GM23248 (cell line): ENCODE measurements around the gene GABBR2. TPM values are rescaled to one million over a fixed set of nuclear protein-coding genes. Genes with fewer than 3 reads are reported as not detected.

ENCODE experiments used
- DNase-seq: peaks from one replicate; pipeline ENCODE4 v3.0.0-alpha.2; 2015
- H2AFZ ChIP-seq: fragments of 200-600 bp; sonication (generic); 2 replicates; pipeline ENCODE4 v1.6.1; 2016; ENCODE audit warnings: antibody characterized with exemption
- H3F3A ChIP-seq: fragments of 200-600 bp; sonication (generic); 2 replicates; pipeline ENCODE4 v1.6.1; 2016; ENCODE audit warnings: mild to moderate bottlenecking, antibody characterized with exemption, mixed run types; ENCODE audit not compliant: insufficient read depth
- H3K27ac ChIP-seq: fragments of 200-600 bp; sonication (generic); 2 replicates; pipeline ENCODE4 v1.5.1; 2016; ENCODE audit warnings: mild to moderate bottlenecking
- H3K27me3 ChIP-seq: fragments of 200-600 bp; sonication (generic); replicated peaks from 2 replicates; pipeline ENCODE4 v1.6.1; 2016; ENCODE audit warnings: mild to moderate bottlenecking; ENCODE audit not compliant: insufficient read depth
- H3K36me3 ChIP-seq: fragments of 200-600 bp; sonication (generic); 2 replicates; pipeline ENCODE4 v1.6.1; 2016; ENCODE audit warnings: low read depth, mild to moderate bottlenecking
- H3K4me1 ChIP-seq: fragments of 200-600 bp; sonication (generic); 2 replicates; pipeline ENCODE4 v1.6.1; 2016; ENCODE audit warnings: mild to moderate bottlenecking; ENCODE audit not compliant: insufficient read depth
- H3K4me2 ChIP-seq: fragments of 200-600 bp; sonication (generic); one replicate; pipeline ENCODE4 v1.6.1; 2016; ENCODE audit warnings: mild to moderate bottlenecking; ENCODE audit not compliant: unreplicated experiment
- H3K4me3 ChIP-seq: fragments of 200-600 bp; sonication (generic); 2 replicates; pipeline ENCODE4 v1.5.1; 2016; ENCODE audit warnings: mild to moderate bottlenecking
- H3K79me2 ChIP-seq: fragments of 200-600 bp; sonication (generic); 2 replicates; pipeline ENCODE4 v1.6.1; 2016; ENCODE audit warnings: mild to moderate bottlenecking; ENCODE audit not compliant: insufficient read depth
- H3K9ac ChIP-seq: fragments of 200-600 bp; sonication (generic); 2 replicates; pipeline ENCODE4 v1.6.1; 2016; ENCODE audit warnings: mild to moderate bottlenecking
- H3K9me2 ChIP-seq: fragments of 200-600 bp; sonication (generic); 2 replicates; pipeline ENCODE4 v1.6.1; 2016; ENCODE audit warnings: mixed run types, mild to moderate bottlenecking, moderate library complexity; ENCODE audit not compliant: insufficient read depth
- H3K9me3 ChIP-seq: fragments of 200-600 bp; sonication (generic); one replicate; pipeline ENCODE4 v1.6.1; 2017; ENCODE audit warnings: low read depth
- H4K20me1 ChIP-seq: fragments of 200-600 bp; sonication (generic); 2 replicates; pipeline ENCODE4 v1.6.0; 2016; ENCODE audit not compliant: insufficient read depth
- EZH2 ChIP-seq: fragments of 200-600 bp; sonication (generic); IDR thresholded peaks from 2 replicates; pipeline ENCODE4 v1.6.1; 2018; ENCODE audit warnings: antibody characterized with exemption, mild to moderate bottlenecking; ENCODE audit not compliant: insufficient read depth, poor library complexity, severe bottlenecking
- EZH2phosphoT487 ChIP-seq: fragments of 200-600 bp; sonication (generic); IDR thresholded peaks from 2 replicates; pipeline ENCODE4 v1.6.1; 2018; ENCODE audit warnings: antibody characterized with exemption, moderate library complexity, mild to moderate bottlenecking, low read depth; ENCODE audit not compliant: insufficient read depth
- WGBS, 2 experiments: methylation state at CpG; one replicate each; pipeline ENCODE4 v1.1.6; 2015 to 2017; ENCODE audit warnings: low lambda C conversion rate in 2 of 2, low coverage in 1 of 2; ENCODE audit errors: missing lambda C conversion rate in 2 of 2; 5-methylcytosine and 5-hydroxymethylcytosine counted together
- in situ Hi-C: fragments of 300-500 bp; cut with MboI; formaldehyde crosslinking; loops from 2 replicates; pipeline ENCODE4 v1.15.0; 2020
- polyA plus RNA-seq: library from polyadenylated mRNA; unstranded; fragments of >200 nt; fragmentation: Nextera tagmentation; extraction: Ambion mirVana; gene quantifications from 2 replicates; pipeline ENCODE4 v1.2.1, GENCODE V29; 2016
- total RNA-seq: library from RNA; depleted of rRNA; stranded (reverse); fragments of >200 nt; shearing (Covaris generic); gene quantifications from 2 replicates; pipeline ENCODE4 v1.2.3, GENCODE V29; 2014

The GABBR2 gene
- total and polyA plus RNA-seq, 2 experiments from 2014 or later, result 7.5 to 13.4 TPM

- H4K20me1 ChIP-seq, result no peaks in the 10 kb centered on the region
- no peak for TF ChIP-seq EZH2
- TF ChIP-seq EZH2phosphoT487, result no peak
- H3K27me3 ChIP-seq, result no peaks in the 10 kb centered on the region
- H3K9me2 ChIP-seq, result no peaks in the 10 kb centered on the region; the same call in 1 of the 2 replicates
- no peak overlapping the region for H3K4me2 ChIP-seq
- no peaks in the 10 kb centered on the region for H3K9me3 ChIP-seq
- DNase-seq, result no peak
- H2AFZ ChIP-seq, result no peak overlapping the region
- no peak overlapping the region for H3K9ac ChIP-seq
- H3K4me3 ChIP-seq, result no peak overlapping the region
- H3K79me2 ChIP-seq, result no peaks in the 10 kb centered on the region
- in situ Hi-C loops, result no loop called here
- 73 to 78% methylated on average over 3 of the region's 3 CpGs for WGBS, 2 experiments
- peaks cover 20% of the 10 kb centered on the region for H3K4me1 ChIP-seq
- no peak overlapping the region for H3K27ac ChIP-seq
- H3K36me3 ChIP-seq, result no peaks in the 10 kb centered on the region
- peaks cover 19% of the 10 kb centered on the region for H3F3A ChIP-seq
Observed at GRCh38 chr9:98495530-98495929, 213.2 kb downstream of the GABBR2 start.

- Histone ChIP-seq H3K79me2 (no peaks in the 10 kb centered on the region), H4K20me1 (no peaks in the 10 kb centered on the region), H3K9ac (no peak overlapping the region), H3K4me1 (peaks cover 26% of the 10 kb centered on the region), H3K9me3 (no peaks in the 10 kb centered on the region), H3K4me3 (no peak overlapping the region), H3F3A (peaks cover 23% of the 10 kb centered on the region), H3K27ac (no peak overlapping the region), H3K9me2 (no peaks in the 10 kb centered on the region; the same call in 1 of the 2 replicates), H3K27me3 (no peaks in the 10 kb centered on the region), H3K36me3 (no peaks in the 10 kb centered on the region), H3K4me2 (no peak overlapping the region), H2AFZ (no peak overlapping the region)
- TF ChIP-seq EZH2 (no peak), EZH2phosphoT487 (no peak)
- WGBS, 2 experiments, result 83% methylated on average over 1 to 2 of the region's 2 CpGs
- in situ Hi-C loops, result no loop called here
- no peak for DNase-seq
Observed at GRCh38 chr9:98494852-98495251, 213.9 kb downstream of the GABBR2 start.

GRCh38 chr9:98491828-98492227 is 216.9 kb downstream of the GABBR2 start:
- Histone ChIP-seq H3K9ac (no peak overlapping the region), H2AFZ (peak overlapping the region; percentile 28), H3K27ac (peak overlapping the region; percentile 49), H3K27me3 (no peaks in the 10 kb centered on the region), H3K4me2 (peak overlapping the region; percentile 53), H4K20me1 (no peaks in the 10 kb centered on the region), H3K9me2 (no peaks in the 10 kb centered on the region), H3K79me2 (no peaks in the 10 kb centered on the region), H3F3A (peaks cover 49% of the 10 kb centered on the region), H3K4me3 (no peak overlapping the region), H3K36me3 (no peaks in the 10 kb centered on the region), H3K4me1 (peaks cover 49% of the 10 kb centered on the region), H3K9me3 (no peaks in the 10 kb centered on the region)
- WGBS, 2 experiments, result 1 to 7% methylated on average over 3 of the region's 3 CpGs
- in situ Hi-C loops, result no loop called here
- peak; percentile 79 for DNase-seq
- TF ChIP-seq EZH2phosphoT487 (no peak), EZH2 (no peak)

GRCh38 chr9:98491231-98491651 is 217.5 kb downstream of the GABBR2 start:
- no peaks in the 10 kb centered on the region for H3K36me3 ChIP-seq
- peak overlapping the region; percentile 4; the same call in 1 of the 2 replicates for H3K9ac ChIP-seq
- H3K9me2 ChIP-seq, result no peaks in the 10 kb centered on the region
- H3K4me1 ChIP-seq, result peaks cover 49% of the 10 kb centered on the region
- WGBS, 2 experiments, result 52 to 56% methylated on average over 3 of the region's 3 CpGs
- peak overlapping the region; percentile 49 for H2AFZ ChIP-seq
- no peaks in the 10 kb centered on the region for H3K27me3 ChIP-seq
- in situ Hi-C loops, result no loop called here
- H3K79me2 ChIP-seq, result no peaks in the 10 kb centered on the region
- no peak overlapping the region for H3K4me3 ChIP-seq
- peak overlapping the region; percentile 53 for H3K4me2 ChIP-seq
- peak overlapping the region; percentile 49 for H3K27ac ChIP-seq
- H3F3A ChIP-seq, result peaks cover 49% of the 10 kb centered on the region
- peak; percentile 9 for DNase-seq
- H4K20me1 ChIP-seq, result no peaks in the 10 kb centered on the region
- TF ChIP-seq EZH2 (no peak), EZH2phosphoT487 (no peak)
- H3K9me3 ChIP-seq, result no peaks in the 10 kb centered on the region
